Astrocyte (in vitro differentiated cells and primary cell): ENCODE measurements around the gene IKBKG. TPM values are rescaled to one million over a fixed set of nuclear protein-coding genes. Genes with fewer than 3 reads are reported as not detected.
"Not testable (repeated sequence)": the region's sequence is repeated elsewhere in the genome, so short reads cannot be mapped to it uniquely, and the experiment has no call there.

Source experiments
- DNase-seq: peaks from one replicate; pipeline ENCODE4 v3.0.0-alpha.2; 2010; ENCODE audit warnings: low read depth
- FAIRE-seq: peaks from 2 replicates; lab custom pipeline; 2011; peaks lifted over from hg19 to GRCh38; lab: Jason Lieb, UNC
- H2AFZ ChIP-seq: 2 replicates; pipeline ENCODE4 v1.6.0; 2012; ENCODE audit warnings: low read depth, low read length, inconsistent platforms
- H3K27ac ChIP-seq: 2 replicates; pipeline ENCODE4 v1.5.1; 2011; ENCODE audit warnings: low read depth, low read length, inconsistent platforms
- H3K27me3 ChIP-seq: 2 replicates; pipeline ENCODE4 v1.6.0; 2011; ENCODE audit warnings: low read length, inconsistent platforms; ENCODE audit not compliant: insufficient read depth
- H3K36me3 ChIP-seq: 2 replicates; pipeline ENCODE4 v1.5.1; 2011; ENCODE audit warnings: low read length, inconsistent platforms; ENCODE audit not compliant: insufficient read depth
- H3K4me1 ChIP-seq: 2 replicates; pipeline ENCODE4 v1.5.1; 2011; ENCODE audit warnings: low read length, inconsistent platforms; ENCODE audit not compliant: insufficient read depth
- H3K4me2 ChIP-seq: 2 replicates; pipeline ENCODE4 v1.6.0; 2012; ENCODE audit warnings: low read length, inconsistent platforms
- H3K4me3 ChIP-seq: 2 replicates; pipeline ENCODE4 v1.5.1; 2011; ENCODE audit warnings: low read depth, mild to moderate bottlenecking, low read length, inconsistent platforms; ENCODE audit not compliant: insufficient read depth
- H3K79me2 ChIP-seq: 2 replicates; pipeline ENCODE4 v1.6.0; 2012; ENCODE audit warnings: mild to moderate bottlenecking, low read length, inconsistent platforms; ENCODE audit not compliant: insufficient read depth
- H3K9ac ChIP-seq: 2 replicates; pipeline ENCODE4 v1.6.0; 2012; ENCODE audit warnings: mild to moderate bottlenecking, low read length, inconsistent platforms
- H3K9me3 ChIP-seq: 2 replicates; pipeline ENCODE4 v1.5.1; 2012; ENCODE audit warnings: low read depth, mild to moderate bottlenecking, low read length, inconsistent platforms; ENCODE audit not compliant: insufficient read depth
- H4K20me1 ChIP-seq: 2 replicates; pipeline ENCODE4 v1.6.0; 2012; ENCODE audit warnings: low read length, inconsistent platforms; ENCODE audit not compliant: insufficient read depth
- H3K27ac Mint-ChIP-seq: one replicate; pipeline ENCODE4 v1.8.0; 2021; ENCODE audit warnings: mild to moderate bottlenecking, mixed read lengths; ENCODE audit not compliant: unreplicated experiment
- H3K27me3 Mint-ChIP-seq: one replicate; pipeline ENCODE4 v1.8.0; 2021; ENCODE audit warnings: low read depth, mixed read lengths; ENCODE audit not compliant: unreplicated experiment
- H3K36me3 Mint-ChIP-seq: one replicate; pipeline ENCODE4 v1.8.0; 2021; ENCODE audit warnings: low read depth, mixed read lengths; ENCODE audit not compliant: unreplicated experiment
- H3K4me1 Mint-ChIP-seq: one replicate; pipeline ENCODE4 v1.8.0; 2021; ENCODE audit warnings: low read depth, mixed read lengths; ENCODE audit not compliant: unreplicated experiment
- H3K4me3 Mint-ChIP-seq: one replicate; pipeline ENCODE4 v1.8.0; 2021; ENCODE audit warnings: mild to moderate bottlenecking, moderate library complexity, mixed read lengths; ENCODE audit not compliant: unreplicated experiment
- H3K9me3 Mint-ChIP-seq: one replicate; pipeline ENCODE4 v1.8.0; 2021; ENCODE audit warnings: mild to moderate bottlenecking, mixed read lengths; ENCODE audit not compliant: unreplicated experiment
- EZH2 ChIP-seq: IDR thresholded peaks from 2 replicates; pipeline ENCODE4 v1.6.1; 2012; ENCODE audit warnings: mild to moderate bottlenecking, low read length, inconsistent platforms; ENCODE audit not compliant: insufficient read depth
- total RNA-seq: library from RNA; stranded (reverse); gene quantifications from 2 replicates; pipeline ENCODE4 v1.2.1, GENCODE V29; 2021
- TF ChIP-seq, protein P1 (sequence below): IDR thresholded peaks from 2 replicates; pipeline ENCODE4 v1.5.1; 2011; ENCODE audit warnings: low read depth, mild to moderate bottlenecking, inconsistent platforms, low read length, moderate library complexity; ENCODE audit not compliant: insufficient read depth

The IKBKG gene
- total RNA-seq, 1 donor from 2014 or later: 21.4 TPM

DNA sequence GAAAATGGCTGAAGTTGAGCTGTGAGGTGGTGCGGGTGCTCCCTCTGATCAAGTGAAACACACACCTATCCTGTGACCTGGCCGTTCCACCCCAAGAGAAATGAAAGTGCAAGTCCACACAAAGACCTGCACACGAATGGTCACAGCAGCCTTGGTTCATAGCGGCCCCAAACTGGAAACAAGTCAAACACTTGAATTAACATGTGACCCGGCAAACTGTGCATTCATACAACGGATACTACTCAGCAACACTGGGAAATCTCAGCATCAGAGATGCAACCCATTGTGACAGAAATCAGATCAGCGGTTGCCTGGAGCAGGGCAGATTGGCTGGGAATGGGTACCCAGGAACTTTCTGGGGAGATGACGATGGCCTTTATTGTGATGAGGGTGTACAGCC lies 8.3 kb upstream of the IKBKG start:
- Mint-ChIP-seq H3K4me1 (no peaks in the 10 kb centered on the region), H3K4me3 (no peak overlapping the region), H3K27me3 (no peaks in the 10 kb centered on the region), H3K27ac (no peak overlapping the region), H3K36me3 (peaks cover 3% of the 10 kb centered on the region), H3K9me3 (no peaks in the 10 kb centered on the region)
- Histone ChIP-seq H3K27me3 (no peaks in the 10 kb centered on the region), H3K4me3 (no peak overlapping the region), H3K79me2 (peaks cover 10% of the 10 kb centered on the region), H3K9me3 (no peaks in the 10 kb centered on the region), H3K4me2 (no peak overlapping the region), H3K36me3 (no peaks in the 10 kb centered on the region), H4K20me1 (peaks cover 8% of the 10 kb centered on the region), H3K27ac (no peak overlapping the region), H3K9ac (no peak overlapping the region), H2AFZ (no peak overlapping the region), H3K4me1 (peaks cover 28% of the 10 kb centered on the region)
- no peak for DNase-seq
- FAIRE-seq: no peak
- TF ChIP-seq, protein P1, sequence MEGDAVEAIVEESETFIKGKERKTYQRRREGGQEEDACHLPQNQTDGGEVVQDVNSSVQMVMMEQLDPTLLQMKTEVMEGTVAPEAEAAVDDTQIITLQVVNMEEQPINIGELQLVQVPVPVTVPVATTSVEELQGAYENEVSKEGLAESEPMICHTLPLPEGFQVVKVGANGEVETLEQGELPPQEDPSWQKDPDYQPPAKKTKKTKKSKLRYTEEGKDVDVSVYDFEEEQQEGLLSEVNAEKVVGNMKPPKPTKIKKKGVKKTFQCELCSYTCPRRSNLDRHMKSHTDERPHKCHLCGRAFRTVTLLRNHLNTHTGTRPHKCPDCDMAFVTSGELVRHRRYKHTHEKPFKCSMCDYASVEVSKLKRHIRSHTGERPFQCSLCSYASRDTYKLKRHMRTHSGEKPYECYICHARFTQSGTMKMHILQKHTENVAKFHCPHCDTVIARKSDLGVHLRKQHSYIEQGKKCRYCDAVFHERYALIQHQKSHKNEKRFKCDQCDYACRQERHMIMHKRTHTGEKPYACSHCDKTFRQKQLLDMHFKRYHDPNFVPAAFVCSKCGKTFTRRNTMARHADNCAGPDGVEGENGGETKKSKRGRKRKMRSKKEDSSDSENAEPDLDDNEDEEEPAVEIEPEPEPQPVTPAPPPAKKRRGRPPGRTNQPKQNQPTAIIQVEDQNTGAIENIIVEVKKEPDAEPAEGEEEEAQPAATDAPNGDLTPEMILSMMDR: no peak
- no peak for TF ChIP-seq EZH2

DNA sequence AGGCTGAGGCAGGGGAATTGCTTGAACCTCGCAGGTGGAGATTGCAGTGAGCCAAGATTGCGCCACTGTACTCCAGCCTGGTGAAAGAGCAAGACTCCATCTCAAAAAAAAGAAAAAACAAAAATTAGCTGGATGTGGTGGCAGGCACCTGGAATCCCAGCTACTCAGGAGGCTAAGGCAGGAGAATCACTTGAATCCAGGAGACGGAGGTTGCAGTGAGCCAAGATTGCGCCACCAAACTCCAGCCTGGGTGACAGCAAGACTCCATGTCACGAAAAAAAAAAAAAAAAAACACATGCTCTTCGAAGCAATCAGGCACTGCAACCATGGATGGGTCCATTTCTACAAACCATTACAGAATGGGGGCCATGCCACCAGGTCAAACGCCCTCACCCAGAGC lies 7.1 kb upstream of the IKBKG start:
- not testable (repeated sequence) for H3K27me3 Mint-ChIP-seq, H3K27me3 ChIP-seq, DNase-seq, H3K36me3 ChIP-seq, H3K9ac ChIP-seq, H4K20me1 ChIP-seq, H3K4me1 Mint-ChIP-seq, H3K27ac Mint-ChIP-seq, H3K9me3 ChIP-seq, H3K9me3 Mint-ChIP-seq, H3K27ac ChIP-seq, FAIRE-seq, H3K36me3 Mint-ChIP-seq, H3K4me3 ChIP-seq, H2AFZ ChIP-seq, H3K4me3 Mint-ChIP-seq
- Histone ChIP-seq H3K4me2 (peak overlapping the region; percentile 74), H3K4me1 (peaks cover 26% of the 10 kb centered on the region), H3K79me2 (peaks cover 17% of the 10 kb centered on the region)

DNA sequence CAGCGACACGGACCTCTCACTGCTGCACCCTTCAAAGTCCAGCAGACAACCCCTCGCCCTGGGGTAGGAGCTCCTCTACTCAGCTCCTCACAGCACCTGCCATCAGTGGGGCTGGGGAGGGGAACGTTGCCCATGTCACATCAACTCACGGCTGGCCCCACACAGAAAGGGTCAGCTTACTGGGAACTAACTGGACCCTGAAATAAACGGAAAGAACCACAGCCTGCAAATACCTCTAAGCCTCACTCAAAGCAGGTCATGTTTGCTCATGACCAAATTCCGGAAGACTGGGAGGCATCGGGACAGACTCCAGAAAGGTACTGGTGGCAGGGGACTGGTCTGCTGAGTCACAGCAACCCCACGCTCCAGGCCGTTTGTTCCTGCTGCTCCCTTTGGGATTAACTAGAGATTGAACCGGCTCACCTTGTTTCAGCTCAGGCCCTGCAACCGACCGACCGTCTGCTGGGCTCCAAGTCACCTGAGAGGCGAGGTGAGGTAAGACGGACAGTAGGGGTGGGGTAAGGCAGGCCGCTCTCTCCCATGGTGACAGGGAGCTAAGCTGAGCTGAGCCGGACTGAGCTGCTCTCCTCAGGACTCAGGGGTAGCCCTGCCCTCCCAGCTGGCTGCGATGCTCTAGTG lies 6.4 kb upstream of the IKBKG start:
- peaks cover 27% of the 10 kb centered on the region for H3K4me1 ChIP-seq
- H3K27ac Mint-ChIP-seq: peak overlapping the region; percentile 34
- peak; percentile 71 for FAIRE-seq
- H3K9me3 ChIP-seq: no peaks in the 10 kb centered on the region
- peak overlapping the region; percentile 91 for H3K27ac ChIP-seq
- peaks cover 20% of the 10 kb centered on the region for H3K79me2 ChIP-seq
- no peaks in the 10 kb centered on the region for H3K4me1 Mint-ChIP-seq
- H3K9ac ChIP-seq: peak overlapping the region; percentile 74
- H3K4me2 ChIP-seq: peak overlapping the region; percentile 74
- H3K36me3 Mint-ChIP-seq: no peaks in the 10 kb centered on the region
- TF ChIP-seq, protein P1: no peak
- no peak for TF ChIP-seq EZH2
- no peak overlapping the region for H3K4me3 Mint-ChIP-seq
- H3K36me3 ChIP-seq: no peaks in the 10 kb centered on the region
- no peaks in the 10 kb centered on the region for H3K27me3 Mint-ChIP-seq
- peak; percentile 38 for DNase-seq
- H2AFZ ChIP-seq: no peak overlapping the region
- H4K20me1 ChIP-seq: no peaks in the 10 kb centered on the region
- H3K9me3 Mint-ChIP-seq: no peaks in the 10 kb centered on the region
- H3K27me3 ChIP-seq: no peaks in the 10 kb centered on the region
- H3K4me3 ChIP-seq: no peak overlapping the region
